ENCODE results near the gene EFCAB9.
"Not testable (repeated sequence)": the region's sequence is repeated elsewhere in the genome, so short reads cannot be mapped to it uniquely, and the experiment has no call there.

The EFCAB9 gene

DNA sequence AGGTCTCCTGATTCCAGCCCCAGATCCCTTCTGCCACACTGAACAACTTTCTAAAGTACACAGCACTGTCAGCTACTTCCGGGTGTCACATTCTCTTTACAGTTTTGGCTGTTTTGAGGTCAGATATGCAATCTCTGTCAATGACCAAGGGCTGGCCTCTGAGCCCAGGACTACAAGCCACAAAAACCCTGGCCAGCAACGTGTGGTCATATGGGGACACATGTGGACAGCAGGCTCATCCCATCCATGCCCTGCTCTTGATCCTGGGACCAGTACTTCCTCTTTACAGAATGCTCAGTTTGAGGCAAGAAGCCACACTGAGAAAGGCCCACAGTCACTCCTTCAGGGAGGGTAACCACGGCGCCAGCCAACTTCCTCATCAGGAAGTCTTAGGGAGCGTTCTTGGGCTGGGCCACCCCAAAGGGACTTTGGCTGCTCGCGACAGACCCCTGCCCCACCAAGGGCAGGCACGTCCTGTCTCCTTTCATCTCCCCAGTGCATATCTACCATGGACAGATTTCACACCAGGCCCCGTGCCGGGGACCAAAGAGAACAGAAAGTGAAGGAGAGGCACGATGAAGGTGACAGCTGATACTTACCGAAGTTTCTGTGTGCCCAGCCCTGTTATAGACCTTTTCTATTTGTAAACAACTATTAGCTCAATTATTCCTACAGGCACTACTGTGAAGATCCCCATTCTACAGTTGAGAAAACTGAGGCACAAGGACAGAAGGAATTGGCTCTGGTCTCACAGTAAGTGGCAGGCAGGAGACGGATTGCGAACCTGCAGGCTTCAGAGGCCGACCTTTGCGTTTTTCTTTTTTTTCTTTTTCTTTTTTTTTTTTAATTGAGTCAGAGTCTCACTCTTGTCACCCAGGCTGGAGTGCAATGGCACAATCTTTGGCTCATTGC is 43.2 kb upstream of the EFCAB9 start:
- Histone ChIP-seq H3K27me3 (ENCODE audit: insufficient read depth, low read depth) (no peaks in the 10 kb centered on the region), H3K79me2 (ENCODE audit: insufficient read depth, low read depth) (no peaks in the 10 kb centered on the region), H4K20me1 (ENCODE audit: insufficient read depth) (no peaks in the 10 kb centered on the region), H3K36me3 (ENCODE audit: insufficient read depth) (no peaks in the 10 kb centered on the region), H3K4me2 (no peak overlapping the region), H2AFZ (ENCODE audit: low read depth) (no peak overlapping the region), H3K27ac (no peak overlapping the region), H3K9ac (no peak overlapping the region), H3K4me3 (IDR thresholded peaks at IDR 0.05; ENCODE audit: insufficient read depth, low read depth, low read length) (no peak overlapping the region), H3K4me1 (ENCODE audit: low read depth, poor library complexity, severe bottlenecking) (peaks cover 19% of the 10 kb centered on the region)
- TF ChIP-seq, protein P1, sequence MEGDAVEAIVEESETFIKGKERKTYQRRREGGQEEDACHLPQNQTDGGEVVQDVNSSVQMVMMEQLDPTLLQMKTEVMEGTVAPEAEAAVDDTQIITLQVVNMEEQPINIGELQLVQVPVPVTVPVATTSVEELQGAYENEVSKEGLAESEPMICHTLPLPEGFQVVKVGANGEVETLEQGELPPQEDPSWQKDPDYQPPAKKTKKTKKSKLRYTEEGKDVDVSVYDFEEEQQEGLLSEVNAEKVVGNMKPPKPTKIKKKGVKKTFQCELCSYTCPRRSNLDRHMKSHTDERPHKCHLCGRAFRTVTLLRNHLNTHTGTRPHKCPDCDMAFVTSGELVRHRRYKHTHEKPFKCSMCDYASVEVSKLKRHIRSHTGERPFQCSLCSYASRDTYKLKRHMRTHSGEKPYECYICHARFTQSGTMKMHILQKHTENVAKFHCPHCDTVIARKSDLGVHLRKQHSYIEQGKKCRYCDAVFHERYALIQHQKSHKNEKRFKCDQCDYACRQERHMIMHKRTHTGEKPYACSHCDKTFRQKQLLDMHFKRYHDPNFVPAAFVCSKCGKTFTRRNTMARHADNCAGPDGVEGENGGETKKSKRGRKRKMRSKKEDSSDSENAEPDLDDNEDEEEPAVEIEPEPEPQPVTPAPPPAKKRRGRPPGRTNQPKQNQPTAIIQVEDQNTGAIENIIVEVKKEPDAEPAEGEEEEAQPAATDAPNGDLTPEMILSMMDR (conservative IDR thresholded peaks at IDR 0.05; ENCODE audit: low read depth, low read length) = no peak

DNA sequence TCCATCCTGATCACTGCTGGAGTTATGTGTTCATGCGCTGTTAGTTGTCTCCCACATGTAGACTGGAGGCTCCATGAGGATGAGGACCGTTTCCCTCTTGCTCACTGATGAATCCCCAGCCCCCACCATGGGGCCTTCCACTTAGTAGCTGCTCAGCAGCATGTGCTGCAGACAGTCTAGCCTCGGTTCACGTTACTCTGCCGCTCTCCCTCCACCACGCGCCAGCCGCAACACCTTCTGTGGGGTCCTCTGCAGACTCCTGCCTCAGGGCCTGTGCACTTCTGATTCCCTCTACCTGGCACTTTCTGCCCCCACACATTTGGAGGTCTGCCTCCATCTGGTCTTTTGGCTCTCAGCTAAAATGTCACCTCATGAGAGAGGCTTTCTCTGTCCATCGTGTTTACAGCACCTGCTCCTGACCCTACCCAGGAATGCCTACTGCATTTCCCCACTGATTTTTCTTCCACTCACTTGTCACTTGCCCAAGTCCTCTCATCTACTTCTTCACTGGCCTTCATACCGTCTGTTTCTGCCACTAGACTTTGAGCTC is 42.2 kb upstream of the EFCAB9 start:
- H3K27ac ChIP-seq = no peak overlapping the region
- no peaks in the 10 kb centered on the region for H3K36me3 ChIP-seq (ENCODE audit: insufficient read depth)
- H2AFZ ChIP-seq (ENCODE audit: low read depth) = no peak overlapping the region
- H4K20me1 ChIP-seq (ENCODE audit: insufficient read depth) = no peaks in the 10 kb centered on the region
- no peaks in the 10 kb centered on the region for H3K79me2 ChIP-seq (ENCODE audit: insufficient read depth, low read depth)
- TF ChIP-seq, protein P1 (conservative IDR thresholded peaks at IDR 0.05; ENCODE audit: low read depth, low read length) = no peak
- H3K4me3 ChIP-seq (IDR thresholded peaks at IDR 0.05; ENCODE audit: insufficient read depth, low read depth, low read length) = no peak overlapping the region
- H3K4me2 ChIP-seq = no peak overlapping the region
- no peaks in the 10 kb centered on the region for H3K27me3 ChIP-seq (ENCODE audit: insufficient read depth, low read depth)
- H3K9ac ChIP-seq = no peak overlapping the region
- H3K4me1 ChIP-seq (ENCODE audit: low read depth, poor library complexity, severe bottlenecking) = peaks cover 20% of the 10 kb centered on the region

DNA sequence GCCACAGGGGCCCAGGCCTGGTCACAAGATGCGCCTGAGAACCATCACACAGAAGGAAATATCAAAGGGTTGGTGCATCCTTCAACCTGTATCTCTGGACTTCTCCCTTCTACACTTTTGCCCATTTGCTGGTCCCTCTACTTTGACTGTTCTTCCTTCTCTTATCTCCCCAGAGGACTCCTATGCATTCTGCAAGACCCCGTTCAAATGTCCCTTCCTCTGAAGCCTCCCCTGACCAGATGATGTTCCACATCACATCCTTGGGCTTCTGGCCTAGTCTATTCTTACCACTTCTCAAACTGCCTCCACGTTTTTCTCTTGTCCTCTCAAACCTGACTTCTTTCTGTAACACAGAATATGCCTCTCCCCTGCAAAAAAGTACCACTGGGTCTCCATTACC is 40.3 kb upstream of the EFCAB9 start:
- no peaks in the 10 kb centered on the region for H4K20me1 ChIP-seq (ENCODE audit: insufficient read depth)
- no peak overlapping the region for H3K9ac ChIP-seq
- no peak overlapping the region for H3K4me3 ChIP-seq (IDR thresholded peaks at IDR 0.05; ENCODE audit: insufficient read depth, low read depth, low read length)
- no peaks in the 10 kb centered on the region for H3K79me2 ChIP-seq (ENCODE audit: insufficient read depth, low read depth)
- TF ChIP-seq, protein P1 (conservative IDR thresholded peaks at IDR 0.05; ENCODE audit: low read depth, low read length) = no peak
- H3K27me3 ChIP-seq (ENCODE audit: insufficient read depth, low read depth) = no peaks in the 10 kb centered on the region
- H3K27ac ChIP-seq = no peak overlapping the region
- H3K36me3 ChIP-seq (ENCODE audit: insufficient read depth) = no peaks in the 10 kb centered on the region
- H3K4me2 ChIP-seq = no peak overlapping the region
- no peak overlapping the region for H2AFZ ChIP-seq (ENCODE audit: low read depth)
- H3K4me1 ChIP-seq (ENCODE audit: low read depth, poor library complexity, severe bottlenecking) = peaks cover 20% of the 10 kb centered on the region

DNA sequence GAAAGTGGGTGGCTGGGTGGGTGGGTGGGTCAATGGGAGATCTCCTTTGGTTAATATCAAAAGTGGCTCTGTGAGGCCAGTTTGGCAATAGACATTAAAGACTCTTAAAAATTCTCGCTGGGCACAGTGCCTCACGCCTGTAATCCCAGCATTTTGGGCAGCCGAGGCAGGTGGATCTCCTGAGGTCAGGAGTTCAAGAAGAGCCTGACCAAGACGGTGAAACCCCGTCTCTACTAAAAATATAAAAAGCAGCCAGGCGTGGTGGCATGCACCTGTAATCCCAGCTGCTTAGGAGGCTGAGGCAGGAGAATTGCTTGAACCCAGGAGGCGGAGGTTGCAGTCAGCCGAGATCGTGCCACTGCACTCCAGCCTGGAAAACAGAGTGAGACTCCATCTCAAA is 38.9 kb upstream of the EFCAB9 start:
- H3K36me3 ChIP-seq (ENCODE audit: insufficient read depth); H3K27me3 ChIP-seq (ENCODE audit: insufficient read depth, low read depth); H3K4me3 ChIP-seq (IDR thresholded peaks at IDR 0.05; ENCODE audit: insufficient read depth, low read depth, low read length); H4K20me1 ChIP-seq (ENCODE audit: insufficient read depth); H3K9ac ChIP-seq; H3K4me2 ChIP-seq; H3K27ac ChIP-seq; H2AFZ ChIP-seq (ENCODE audit: low read depth); H3K79me2 ChIP-seq (ENCODE audit: insufficient read depth, low read depth): not testable (repeated sequence)
- peaks cover 20% of the 10 kb centered on the region for H3K4me1 ChIP-seq (ENCODE audit: low read depth, poor library complexity, severe bottlenecking)

DNA sequence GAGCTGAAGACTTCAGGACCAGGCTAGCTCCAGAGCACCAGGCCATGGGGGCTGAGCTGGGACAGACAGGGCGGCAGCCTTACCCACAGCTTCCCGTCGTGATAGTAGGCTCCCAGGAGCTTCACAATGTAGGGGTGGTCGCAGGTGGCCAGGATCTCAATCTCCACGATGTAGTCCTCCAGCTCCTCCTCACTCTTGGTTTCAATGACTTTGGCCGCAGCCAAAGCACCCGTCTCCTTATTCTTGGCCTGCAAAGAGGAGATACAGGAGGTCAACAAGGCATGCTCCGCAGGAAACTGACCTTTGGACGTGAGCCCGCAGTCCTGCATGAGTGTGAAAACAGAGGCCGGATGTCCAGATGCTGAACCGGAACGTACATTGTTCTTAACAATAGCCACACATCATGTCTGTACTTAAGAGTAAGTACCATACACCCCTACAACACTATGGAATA is 37.4 kb upstream of the EFCAB9 start:
- no peaks in the 10 kb centered on the region for H3K36me3 ChIP-seq (ENCODE audit: insufficient read depth)

More for the DNA sequence above, 37.4 kb upstream of the EFCAB9 start:
- Histone ChIP-seq H4K20me1 (ENCODE audit: insufficient read depth) (no peaks in the 10 kb centered on the region), H3K4me1 (ENCODE audit: low read depth, poor library complexity, severe bottlenecking) (peaks cover 20% of the 10 kb centered on the region), H3K9ac (no peak overlapping the region), H3K27me3 (ENCODE audit: insufficient read depth, low read depth) (no peaks in the 10 kb centered on the region), H3K79me2 (ENCODE audit: insufficient read depth, low read depth) (no peaks in the 10 kb centered on the region), H3K4me2 (no peak overlapping the region), H2AFZ (ENCODE audit: low read depth) (no peak overlapping the region), H3K27ac (no peak overlapping the region), H3K4me3 (IDR thresholded peaks at IDR 0.05; ENCODE audit: insufficient read depth, low read depth, low read length) (no peak overlapping the region)
- TF ChIP-seq, protein P1 (conservative IDR thresholded peaks at IDR 0.05; ENCODE audit: low read depth, low read length) = no peak
